Dermis blood vessel endothelial cell (primary cell): ENCODE data around the gene SLC39A11. TPM values are rescaled to one million over a fixed set of nuclear protein-coding genes. Genes with fewer than 3 reads are reported as not detected.

Experiments used
- DNase-seq: peaks from one replicate; pipeline ENCODE4 v3.0.0; 2010
- total RNA-seq: library from RNA; depleted of rRNA; stranded (reverse); fragments of >200 nt; gene quantifications from 2 replicates; pipeline ENCODE4 v1.2.3, GENCODE V29; 2014

SLC39A11 gene
- total RNA-seq, 1 donor from 2014 or later: 17.4 TPM

GRCh38 chr17:73042809-73043685 is 49.4 kb downstream of the SLC39A11 start:
- DNase-seq: peak; percentile 14

DNA sequence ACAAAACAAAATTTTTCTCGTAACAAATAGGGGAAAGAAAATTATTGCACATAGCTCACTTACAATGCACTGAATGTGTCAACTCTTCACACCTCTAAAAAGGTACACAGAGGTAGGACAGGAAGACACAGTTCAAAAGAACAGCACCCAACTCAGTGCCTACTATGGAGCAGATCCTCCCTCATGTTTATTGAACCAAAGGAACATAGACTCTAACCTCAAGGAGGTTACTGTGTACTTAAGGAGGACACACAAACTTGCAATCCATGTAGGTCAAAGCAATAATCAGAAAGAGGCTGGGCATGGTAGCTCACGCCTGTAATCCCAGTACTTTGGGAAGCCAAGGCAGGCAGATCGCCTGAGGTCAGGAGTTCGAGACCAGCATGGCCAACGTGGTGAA is 50.3 kb downstream of the SLC39A11 start:
- no peak for DNase-seq

DNA sequence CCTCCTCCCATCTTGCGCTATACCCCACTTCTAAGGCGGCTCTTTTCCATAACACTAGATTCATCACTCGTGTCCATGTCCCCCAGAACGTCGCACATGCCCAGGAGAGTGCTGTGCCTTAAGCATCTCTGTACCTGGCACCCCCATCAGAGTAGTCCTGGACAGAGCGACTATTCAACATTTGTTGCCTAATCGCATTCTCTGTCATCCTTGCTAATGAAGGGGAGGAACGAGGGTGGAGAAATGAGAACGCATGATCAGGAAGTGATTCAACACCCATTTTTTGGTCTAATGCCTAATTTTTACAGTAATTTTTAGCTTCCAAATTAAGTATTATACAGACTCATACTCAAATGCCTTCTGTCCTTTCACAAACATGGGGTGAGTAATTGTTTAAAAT is 53.2 kb downstream of the SLC39A11 start:
- no peak for DNase-seq

- no peak for DNase-seq
These were observed 61.0 kb downstream of the SLC39A11 start for GRCh38 chr17:73031472-73031871.

DNA sequence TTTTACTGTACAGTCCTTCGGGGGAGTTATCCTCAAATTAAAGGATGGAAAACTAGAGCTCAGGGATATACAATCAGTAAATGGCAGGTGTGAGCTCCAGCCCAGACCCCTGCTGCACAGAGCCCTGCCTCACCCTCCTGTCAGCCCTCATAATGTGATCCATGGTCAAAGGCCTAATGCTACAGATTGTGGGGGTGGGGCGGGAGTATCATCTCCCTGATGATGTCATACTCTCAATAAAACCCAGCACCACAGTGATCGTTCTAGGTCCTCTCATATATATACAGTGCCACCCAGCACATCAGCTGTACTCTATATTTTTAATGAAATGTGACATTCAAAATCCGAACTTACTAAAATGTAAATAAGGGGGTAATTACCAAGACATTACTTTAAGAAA is 61.5 kb downstream of the SLC39A11 start:
- DNase-seq: no peak

DNA sequence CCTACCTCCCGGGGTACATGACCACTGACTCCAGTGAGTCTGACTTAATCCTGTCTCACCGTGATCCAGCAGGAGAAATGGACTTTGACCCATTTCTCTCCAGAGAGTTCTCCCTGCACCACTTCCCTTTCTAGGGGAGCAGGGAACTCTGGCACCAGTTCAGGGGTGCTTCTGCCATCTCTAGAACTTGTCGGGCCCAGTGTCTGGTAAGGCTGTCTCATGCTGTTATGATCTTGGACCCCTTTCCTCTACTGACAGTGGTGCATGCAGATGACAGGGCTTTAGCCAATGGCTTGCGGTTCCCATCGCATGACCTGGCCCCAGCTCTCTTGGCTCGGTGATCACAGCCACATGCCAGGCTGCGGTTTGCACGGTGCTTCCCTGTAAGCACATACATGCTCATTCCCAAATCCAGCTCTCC is 62.0 kb downstream of the SLC39A11 start:
- no peak for DNase-seq

- DNase-seq: no peak
These were observed 62.5 kb downstream of the SLC39A11 start for GRCh38 chr17:73029991-73030390.

GRCh38 chr17:73029021-73029420 is 63.5 kb downstream of the SLC39A11 start:
- no peak for DNase-seq

DNA sequence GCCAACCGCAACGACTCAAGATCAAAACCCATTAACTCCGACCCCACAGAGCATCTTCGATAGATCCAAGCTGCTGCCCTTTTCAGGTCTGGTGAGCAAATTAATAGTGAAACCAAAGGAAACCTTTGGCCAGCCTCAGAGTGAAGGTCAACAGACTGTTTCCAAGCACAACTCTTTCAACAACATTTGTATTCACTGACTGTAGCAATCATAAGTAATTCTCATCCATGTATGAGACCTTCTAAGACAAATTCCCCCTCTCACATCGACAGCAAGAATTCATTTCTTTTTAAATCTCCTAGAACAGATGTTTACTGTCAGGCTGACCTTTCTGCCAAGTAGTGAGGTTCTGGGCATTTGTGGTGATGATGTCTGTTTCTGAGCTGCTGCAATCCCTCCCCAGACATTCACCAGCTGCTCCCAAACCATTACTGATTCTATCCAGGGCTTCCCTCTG is 64.2 kb downstream of the SLC39A11 start:
- no peak for DNase-seq

DNA sequence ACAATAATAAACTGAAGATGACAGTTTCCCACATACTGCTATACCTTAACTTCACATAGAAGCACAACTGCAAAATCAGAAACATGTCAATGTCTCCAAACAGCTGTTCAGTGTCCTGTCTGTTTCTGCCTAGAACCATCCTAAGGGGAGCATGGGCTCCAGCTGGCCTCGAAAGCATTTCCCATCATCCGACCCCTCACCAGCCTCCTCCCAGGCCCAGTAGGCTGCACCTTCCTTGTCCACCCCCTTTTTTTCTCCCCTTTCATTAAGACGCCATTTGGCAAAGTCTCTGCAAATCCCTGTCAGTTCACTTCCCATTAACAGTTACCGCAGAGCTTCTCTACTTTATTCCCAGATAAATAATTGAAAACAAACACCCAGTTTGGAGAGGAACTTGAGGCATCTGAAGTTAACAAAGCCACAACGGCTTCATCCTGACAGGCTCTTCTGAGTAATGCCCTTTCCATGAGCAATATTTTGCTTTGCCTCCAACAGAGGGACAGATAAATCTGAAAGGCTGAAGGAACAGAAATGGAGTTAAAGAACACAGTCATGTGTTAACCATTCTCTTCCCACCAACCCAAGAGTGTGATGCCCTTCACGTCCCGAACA is 65.3 kb downstream of the SLC39A11 start:
- DNase-seq: no peak

- DNase-seq: no peak
These were observed 67.4 kb downstream of the SLC39A11 start for GRCh38 chr17:73025041-73025560.

- DNase-seq: no peak
These were observed 68.7 kb downstream of the SLC39A11 start for GRCh38 chr17:73023759-73024158.

GRCh38 chr17:73022694-73023093 is 69.8 kb downstream of the SLC39A11 start:
- no peak for DNase-seq

DNA sequence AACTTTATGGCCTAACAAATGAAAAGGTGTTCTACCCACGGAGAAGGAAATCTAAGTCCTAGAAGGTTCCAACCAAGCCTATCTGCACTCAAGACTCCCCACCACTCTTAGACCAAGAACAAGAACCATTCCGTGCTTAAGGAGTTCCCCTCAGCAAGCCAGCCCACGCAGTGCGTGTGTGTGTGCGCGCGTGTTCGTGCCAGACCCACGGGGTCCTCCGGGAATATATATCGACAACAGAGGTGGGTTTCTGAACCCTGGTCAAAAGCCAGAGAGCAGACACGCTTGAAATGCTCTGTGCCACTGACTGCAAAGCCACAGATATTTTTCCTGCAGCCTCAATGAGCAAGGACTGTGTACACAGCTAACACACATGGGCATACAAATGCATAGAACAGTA is 70.7 kb downstream of the SLC39A11 start:
- no peak for DNase-seq

GRCh38 chr17:73020110-73020509 is 72.4 kb downstream of the SLC39A11 start:
- DNase-seq: no peak

GRCh38 chr17:73018599-73018998 is 73.9 kb downstream of the SLC39A11 start:
- DNase-seq: no peak

GRCh38 chr17:73017658-73018057 is 74.8 kb downstream of the SLC39A11 start:
- DNase-seq: no peak

- DNase-seq: no peak
These were observed 76.7 kb downstream of the SLC39A11 start for GRCh38 chr17:73015722-73016276.

DNA sequence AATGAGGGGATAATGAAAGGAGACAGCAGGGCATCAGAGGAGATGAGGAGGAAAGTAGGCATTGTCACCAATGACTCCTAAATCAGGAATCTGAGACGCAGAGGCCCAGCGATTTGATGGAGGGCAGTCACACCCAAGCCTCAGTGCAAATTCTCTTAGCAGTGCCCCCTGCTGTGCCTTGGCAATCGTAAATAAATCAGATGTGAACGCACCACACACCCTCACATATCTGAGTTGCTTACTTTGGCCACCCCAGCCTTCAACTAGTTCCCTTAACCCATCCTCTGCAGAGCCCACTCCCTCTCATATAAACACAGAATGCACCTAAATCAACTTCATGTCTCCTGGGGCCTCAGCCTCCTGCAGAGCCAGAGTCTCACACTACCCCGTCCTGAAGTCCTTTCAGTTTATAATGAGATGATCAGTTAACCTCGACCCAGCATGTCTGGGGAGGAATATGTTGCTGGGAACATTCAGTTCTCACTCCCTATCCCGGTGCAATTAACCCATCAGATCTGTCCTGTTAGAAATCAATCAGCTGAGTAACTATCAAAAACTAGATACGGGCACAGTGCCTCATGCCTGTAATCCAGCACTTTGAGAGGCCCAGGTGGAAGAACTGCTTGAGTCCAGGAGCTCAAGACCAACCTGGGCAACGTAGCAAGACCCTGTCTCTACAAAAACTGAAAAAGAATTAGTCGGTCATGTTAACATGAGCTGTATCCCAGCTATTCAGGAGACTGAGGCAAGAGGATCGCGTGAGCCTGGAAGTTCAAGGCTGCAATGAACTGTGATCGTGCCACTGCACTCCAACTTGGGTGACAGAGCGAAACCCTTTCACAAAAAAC is 78.4 kb downstream of the SLC39A11 start:
- DNase-seq: no peak

GRCh38 chr17:73013301-73013700 is 79.2 kb downstream of the SLC39A11 start:
- no peak for DNase-seq

DNA sequence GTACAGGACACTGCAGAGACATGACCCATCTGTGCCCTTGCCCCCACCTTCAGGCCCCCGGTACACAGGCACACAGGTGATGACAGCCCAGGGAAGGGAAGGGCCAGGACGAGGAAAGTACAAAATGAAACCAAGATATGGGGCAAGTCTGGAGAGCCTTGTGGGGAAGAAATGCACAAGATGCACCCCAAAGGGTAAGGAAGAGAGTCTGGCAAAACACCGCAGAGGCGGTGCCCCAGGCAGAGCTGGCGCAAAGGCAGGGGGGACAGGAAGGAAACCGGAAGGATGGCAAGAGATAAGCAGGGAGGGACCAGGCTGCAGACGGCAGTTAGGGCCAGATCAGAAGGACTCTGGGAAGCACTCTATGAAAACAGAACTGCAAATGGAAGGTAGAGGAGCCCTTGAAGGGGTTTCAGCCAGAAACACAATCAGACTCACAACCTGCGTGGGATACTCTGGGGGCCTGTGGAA is 81.4 kb downstream of the SLC39A11 start:
- peak; percentile 35 for DNase-seq

- no peak for DNase-seq
These were observed 82.1 kb downstream of the SLC39A11 start for GRCh38 chr17:73010414-73010813.
